Bronchial epithelial cell (primary cell): Measurements from ENCODE around the gene CORO7. TPM values are rescaled to one million over a fixed set of nuclear protein-coding genes. Genes with fewer than 3 reads are reported as not detected.

Experiments used
- DNase-seq: peaks from one replicate; pipeline ENCODE4 v3.0.0-alpha.2; 2010; ENCODE audit warnings: low read depth
- FAIRE-seq: peaks from 2 replicates; lab custom pipeline; 2011; peaks lifted over from hg19 to GRCh38; lab: Jason Lieb, UNC
- H3K27me3 ChIP-seq: 2 replicates; pipeline ENCODE4 v1.5.1; 2011; ENCODE audit warnings: low read length; ENCODE audit not compliant: control insufficient read depth, insufficient read depth
- H3K36me3 ChIP-seq: 2 replicates; pipeline ENCODE4 v1.5.1; 2011; ENCODE audit warnings: low read length; ENCODE audit not compliant: control insufficient read depth, insufficient read depth
- H3K4me3 ChIP-seq: 2 replicates; pipeline ENCODE4 v1.5.1; 2011; ENCODE audit warnings: mild to moderate bottlenecking, low read depth, low read length, control low read depth
- CTCF ChIP-seq: IDR thresholded peaks from 2 replicates; pipeline ENCODE4 v1.5.1; 2011; ENCODE audit warnings: mild to moderate bottlenecking, moderate library complexity, low read length, control low read depth, inconsistent platforms; ENCODE audit not compliant: insufficient read depth, severe bottlenecking
- total RNA-seq: library from RNA; depleted of rRNA; stranded (reverse); fragments of >200 nt; gene quantifications from 2 replicates; pipeline ENCODE4 v1.2.1, GENCODE V29; 2014

Gene CORO7
- total RNA-seq, 1 donor from 2014 or later, result 7.6 TPM

- H3K36me3 ChIP-seq, result no peaks in the 10 kb centered on the region
- no peak overlapping the region for H3K4me3 ChIP-seq
- no peak for TF ChIP-seq CTCF
- no peaks in the 10 kb centered on the region for H3K27me3 ChIP-seq
- FAIRE-seq (no peak), DNase-seq (no peak)
These were observed 94.0 kb downstream of the CORO7 start for GRCh38 chr16:4322121-4323052.

GRCh38 chr16:4321286-4322120, 94.9 kb downstream of the CORO7 start:
- no peaks in the 10 kb centered on the region for H3K27me3 ChIP-seq
- H3K4me3 ChIP-seq, result no peak overlapping the region
- TF ChIP-seq CTCF, result no peak
- FAIRE-seq (no peak), DNase-seq (no peak)
- H3K36me3 ChIP-seq, result no peaks in the 10 kb centered on the region

GRCh38 chr16:4320571-4321137, 95.7 kb downstream of the CORO7 start:
- no peaks in the 10 kb centered on the region for H3K27me3 ChIP-seq
- DNase-seq (peak; percentile 59), FAIRE-seq (no peak)
- H3K4me3 ChIP-seq, result no peak overlapping the region
- no peaks in the 10 kb centered on the region for H3K36me3 ChIP-seq
- no peak for TF ChIP-seq CTCF

GRCh38 chr16:4319454-4320421, 96.7 kb downstream of the CORO7 start:
- Histone ChIP-seq H3K4me3 (no peak overlapping the region), H3K27me3 (no peaks in the 10 kb centered on the region), H3K36me3 (no peaks in the 10 kb centered on the region)
- DNase-seq (no peak), FAIRE-seq (no peak)
- TF ChIP-seq CTCF, result no peak

GRCh38 chr16:4318967-4319366, 97.4 kb downstream of the CORO7 start:
- H3K36me3 ChIP-seq, result no peaks in the 10 kb centered on the region
- TF ChIP-seq CTCF, result no peak
- no peak for DNase-seq
- no peak overlapping the region for H3K4me3 ChIP-seq
- H3K27me3 ChIP-seq, result no peaks in the 10 kb centered on the region
- FAIRE-seq, result no peak
